HCT116 (cell line): Measurements from ENCODE around the gene CPNE7. TPM values are rescaled to one million over a fixed set of nuclear protein-coding genes. Genes with fewer than 3 reads are reported as not detected.

Experiments used
- ATAC-seq: fragments of 200-7000 bp; cut with Tn5 transposase; 2 replicates; pipeline ENCODE4 v1.9.1; 2020; ENCODE audit warnings: mild to moderate bottlenecking, moderate library complexity
- BruUV-seq: library from RNA; stranded (reverse); fragments of 400-500 nt; replicated peaks from 2 replicates; lab custom pipeline; 2021; lab: Mats Ljungman, UMichigan
- CTCF ChIA-PET: fragments of 300-600 bp; sonication (Branson Sonifier 250); formaldehyde crosslinking; loops from one replicate; lab custom pipeline; 2021; ENCODE audit warnings: antibody characterized with exemption; lab: Charles Lee
- POLR2A ChIA-PET: fragments of 300-600, 350-600 bp; sonication (Branson Sonifier 250); formaldehyde crosslinking; loops from one replicate; lab custom pipeline; 2021; ENCODE audit warnings: antibody characterized with exemption; lab: Charles Lee
- RAD21 ChIA-PET, 2 experiments: fragments of 300-600 bp; sonication (Branson Sonifier 250); formaldehyde crosslinking; loops; one replicate each; lab custom pipeline; 2023; ENCODE audit warnings: low total read pairs in 2 of 2; ENCODE audit not compliant: uncharacterized antibody in 2 of 2, unreplicated experiment in 2 of 2, low non-redundant PET in 1 of 2; lab: Charles Lee
- DNase-seq: peaks from one replicate; pipeline ENCODE4 v3.0.0-alpha.2; 2010; ENCODE audit warnings: low read depth, low spot score
- H2AFZ ChIP-seq: fragments of 200-600 bp; shearing (Covaris generic), sonication (generic); 2 replicates; pipeline ENCODE4 v1.6.1; 2017; ENCODE audit warnings: low read depth, mixed run types, mixed read lengths, antibody characterized with exemption, low read length; ENCODE audit not compliant: poor library complexity, severe bottlenecking
- H3K27ac ChIP-seq: 2 replicates; pipeline ENCODE4 v1.5.1; 2012; ENCODE audit warnings: low read depth, low read length
- H3K27me3 ChIP-seq: fragments of 200-600 bp; sonication (generic); 2 replicates; pipeline ENCODE4 v1.6.1; 2016; ENCODE audit warnings: mixed run types, low read length, mixed read lengths; ENCODE audit not compliant: insufficient read depth
- H3K36me3 ChIP-seq, 2 experiments: fragments of 200-500 bp in 1 of 2; fragments of 200-600 bp in 1 of 2; sonication (Bioruptor generic) in 1 of 2; sonication (generic) in 1 of 2; 2 replicates each; pipeline versions ENCODE4 v1.5.1 to v1.6.1; 2014 to 2016; ENCODE audit warnings: low read length in 2 of 2, inconsistent platforms in 1 of 2, mixed read lengths in 1 of 2, mixed run types in 1 of 2; ENCODE audit not compliant: insufficient read depth in 2 of 2, control insufficient read depth in 1 of 2
- H3K4me1 ChIP-seq, 2 experiments: fragments of 200-600 bp in 1 of 2; sonication (generic) in 1 of 2; 2 replicates each; pipeline versions ENCODE4 v1.5.1 to v1.6.1; 2012 to 2017; ENCODE audit warnings: low read length in 2 of 2, inconsistent platforms in 1 of 2, mild to moderate bottlenecking in 1 of 2, mixed read lengths in 1 of 2, mixed run types in 1 of 2, moderate library complexity in 1 of 2; ENCODE audit not compliant: insufficient read depth in 2 of 2, control insufficient read depth in 1 of 2
- H3K4me2 ChIP-seq: fragments of 200-600 bp; sonication (generic); 2 replicates; pipeline ENCODE4 v1.6.1; 2017; ENCODE audit warnings: mixed run types, low read length, mixed read lengths
- H3K4me3 ChIP-seq, 2 experiments: fragments of 200-600 bp in 1 of 2; sonication (generic) in 1 of 2; replicated peaks in 1 of 2; 2 replicates each; pipeline ENCODE4 v1.5.1; 2011 to 2016; ENCODE audit warnings: low read length in 2 of 2, control low read depth in 1 of 2, low read depth in 1 of 2, mild to moderate bottlenecking in 1 of 2, mixed read lengths in 1 of 2, mixed run types in 1 of 2
- H3K79me2 ChIP-seq: fragments of 200-600 bp; sonication (generic); 2 replicates; pipeline ENCODE4 v1.6.1; 2017; ENCODE audit warnings: mild to moderate bottlenecking, mixed run types, low read length, moderate library complexity, mixed read lengths; ENCODE audit not compliant: insufficient read depth
- H3K9ac ChIP-seq: fragments of 200-600 bp; sonication (generic); 2 replicates; pipeline ENCODE4 v1.6.1; 2016; ENCODE audit warnings: low read length, mixed read lengths
- H3K9me2 ChIP-seq: fragments of 200-600 bp; sonication (generic), shearing (Covaris generic); 2 replicates; pipeline ENCODE4 v1.6.1; 2017; ENCODE audit warnings: mixed run types, mild to moderate bottlenecking, moderate library complexity; ENCODE audit not compliant: insufficient read depth
- H3K9me3 ChIP-seq, 2 experiments: fragments of 200-500 bp in 1 of 2; fragments of 200-600 bp in 1 of 2; sonication (Bioruptor generic) in 1 of 2; sonication (generic) in 1 of 2; 2 replicates each; pipeline ENCODE4 v1.6.1; 2014 to 2017; ENCODE audit warnings: low read length in 2 of 2, mixed read lengths in 2 of 2, inconsistent platforms in 1 of 2, low read depth in 1 of 2, mild to moderate bottlenecking in 1 of 2, mixed run types in 1 of 2, moderate library complexity in 1 of 2; ENCODE audit not compliant: control insufficient read depth in 1 of 2, insufficient read depth in 1 of 2
- H4K20me1 ChIP-seq: fragments of 200-600 bp; sonication (generic), shearing (Covaris generic); 2 replicates; pipeline ENCODE4 v1.6.1; 2017; ENCODE audit warnings: mixed run types, mild to moderate bottlenecking, moderate library complexity; ENCODE audit not compliant: insufficient read depth
- CEBPB ChIP-seq: IDR thresholded peaks from 2 replicates; pipeline ENCODE4 v1.6.1; 2012; ENCODE audit warnings: low read depth
- EGR1 ChIP-seq: IDR thresholded peaks from 2 replicates; pipeline ENCODE4 v1.6.1; 2012; ENCODE audit warnings: low read depth
- ELF1 ChIP-seq: IDR thresholded peaks from 2 replicates; pipeline ENCODE4 v1.6.1; 2012; ENCODE audit warnings: low read depth, borderline replicate concordance
- POLR2AphosphoS5 ChIP-seq: IDR thresholded peaks from 2 replicates; pipeline ENCODE4 v1.6.1; 2011; ENCODE audit warnings: mild to moderate bottlenecking, low read depth, low read length, moderate library complexity
- RAD21 ChIP-seq: IDR thresholded peaks from 2 replicates; pipeline ENCODE4 v1.6.1; 2012; ENCODE audit warnings: low read depth, mild to moderate bottlenecking
- TCF7L2 ChIP-seq: IDR thresholded peaks from 2 replicates; pipeline ENCODE4 v1.7.0; 2011; ENCODE audit warnings: borderline replicate concordance, inconsistent platforms; ENCODE audit not compliant: insufficient read depth, insufficient read length; ENCODE audit errors: extremely low read depth
- ZNF274 ChIP-seq: fragments of 200-500 bp; sonication (Bioruptor generic); IDR thresholded peaks from 2 replicates; pipeline ENCODE4 v1.6.1; 2014; ENCODE audit warnings: mild to moderate bottlenecking, low read depth, low read length, inconsistent platforms
- intact Hi-C: fragments of 100-400 bp; cut with micrococcal nuclease; formaldehyde crosslinking; loops from 2 replicates; pipeline ENCODE4 v1.10.0; 2022
- total RNA-seq: library from RNA; stranded (reverse); gene quantifications from one replicate; pipeline ENCODE4 v1.2.1, GENCODE V29; 2021; ENCODE audit not compliant: unreplicated experiment
- TF ChIP-seq, protein P1 (sequence below): IDR thresholded peaks from 2 replicates; pipeline ENCODE4 v1.6.1; 2012

Gene CPNE7
- total RNA-seq, 1 experiment from 2014 or later: 201 TPM

DNA sequence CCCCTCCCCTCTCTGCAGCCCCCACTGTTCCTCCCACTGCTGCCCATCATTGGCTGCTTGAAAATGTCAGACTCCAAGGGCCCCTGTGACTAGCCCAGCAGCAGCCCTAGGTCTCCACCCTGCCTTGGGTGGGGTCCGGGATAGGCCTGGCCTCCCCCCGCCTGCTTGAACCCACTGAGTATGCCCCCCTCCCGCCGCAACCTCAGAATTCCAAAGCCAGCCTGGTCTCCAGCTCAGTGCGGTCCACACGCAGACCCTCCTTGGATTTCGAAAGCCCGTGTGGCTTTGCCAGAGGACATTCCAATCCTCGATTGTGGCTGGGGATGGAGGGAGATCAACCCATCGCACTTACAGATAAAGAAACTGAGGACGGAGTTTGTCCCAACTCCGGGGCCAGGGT is 44.3 kb downstream of the CPNE7 start:
- intact Hi-C loops: no loop called here
- Histone ChIP-seq H3K27ac (no peak overlapping the region), H3K9ac (no peak overlapping the region), H3K4me2 (no peak overlapping the region), H3K79me2 (no peaks in the 10 kb centered on the region), H3K9me3 (no peaks in the 10 kb centered on the region), H4K20me1 (no peaks in the 10 kb centered on the region), H3K36me3 (no peaks in the 10 kb centered on the region), H3K4me3 (no peak overlapping the region), H3K9me2 (no peaks in the 10 kb centered on the region), H3K27me3 (no peaks in the 10 kb centered on the region), H2AFZ (no peak overlapping the region), H3K4me1 (peaks cover 7 to 15% of the 10 kb centered on the region in 2 experiments; a peak in 3 of 4 replicates)
- no TSS peak for BruUV-seq
- DNase-seq (no peak), ATAC-seq (no peak)
- RAD21 ChIA-PET: no interaction called here
- POLR2A ChIA-PET: no interaction called here
- TF ChIP-seq POLR2AphosphoS5: no peak
- TF ChIP-seq EGR1: no peak
- no peak for TF ChIP-seq TCF7L2
- CTCF ChIA-PET: interaction anchor here (1.0 kb wide), 1 partner anchor 22 kb away, joined by 3 read pairs; no protein-coding TSS in a partner anchor

DNA sequence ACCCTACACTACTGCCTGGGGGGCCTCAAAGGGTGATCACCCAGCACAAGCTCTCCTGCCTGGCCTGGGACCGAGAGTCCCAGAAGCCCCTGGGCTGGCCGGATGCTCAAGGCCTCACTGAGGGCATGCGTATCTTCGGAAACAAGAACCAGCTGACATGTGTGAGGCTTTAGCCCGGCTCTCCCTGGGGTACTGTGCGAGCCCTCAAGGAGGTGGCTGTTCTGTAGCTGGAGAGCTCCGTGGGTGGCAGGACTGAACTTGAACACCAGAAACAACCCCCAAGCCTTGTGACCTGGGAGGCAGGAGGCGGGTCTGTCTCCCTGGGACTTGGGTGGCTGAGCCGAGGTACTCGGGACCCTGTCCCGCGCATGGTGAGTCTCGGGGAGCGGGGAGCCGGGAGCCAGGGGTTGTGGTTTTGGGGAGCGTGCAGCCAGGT is 44.9 kb downstream of the CPNE7 start:
- BruUV-seq: no TSS peak
- no peak overlapping the region for H3K4me2 ChIP-seq
- ChIA-PET RAD21 (no interaction called here), CTCF (interaction anchor here (1.0 kb wide), 1 partner anchor 21 kb away, joined by 3 read pairs; no protein-coding TSS in a partner anchor), POLR2A (interaction anchor here (0.7 kb wide), 1 partner anchor 9 kb away, joined by 3 read pairs; no protein-coding TSS in a partner anchor)
- no peaks in the 10 kb centered on the region for H3K36me3 ChIP-seq
- H3K4me1 ChIP-seq: peaks cover 7 to 13% of the 10 kb centered on the region in 2 experiments; a peak in 3 of 4 replicates
- ATAC-seq (no peak), DNase-seq (no peak)
- no peak overlapping the region for H3K9ac ChIP-seq
- H3K9me3 ChIP-seq: no peaks in the 10 kb centered on the region
- no peak overlapping the region for H3K4me3 ChIP-seq
- no peaks in the 10 kb centered on the region for H3K79me2 ChIP-seq
- no peaks in the 10 kb centered on the region for H3K9me2 ChIP-seq
- H2AFZ ChIP-seq: no peak overlapping the region
- H3K27ac ChIP-seq: no peak overlapping the region; the same call in 1 of the 2 replicates
- no peaks in the 10 kb centered on the region for H4K20me1 ChIP-seq
- intact Hi-C loops: no loop called here
- TF ChIP-seq CEBPB (no peak), RAD21 (no peak), TCF7L2 (no peak), POLR2AphosphoS5 (no peak), ELF1 (no peak), ZNF274 (no peak)
- TF ChIP-seq, protein P1, sequence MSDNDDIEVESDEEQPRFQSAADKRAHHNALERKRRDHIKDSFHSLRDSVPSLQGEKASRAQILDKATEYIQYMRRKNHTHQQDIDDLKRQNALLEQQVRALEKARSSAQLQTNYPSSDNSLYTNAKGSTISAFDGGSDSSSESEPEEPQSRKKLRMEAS: no peak
- no peaks in the 10 kb centered on the region for H3K27me3 ChIP-seq
